NCI-H345 (cell line): Measurements from ENCODE around the gene WFDC1.
A peak's percentile ranks its signal among the peaks of the same experiment; 100 is the strongest.

Experiments used
- DNase-seq: peaks from one replicate; lab custom pipeline; 2025; lab: John Stamatoyannopoulos, UW

WFDC1 gene

GRCh38 chr16:84302111-84302954 lies 7.7 kb downstream of the WFDC1 start:
- no peak for DNase-seq

DNA sequence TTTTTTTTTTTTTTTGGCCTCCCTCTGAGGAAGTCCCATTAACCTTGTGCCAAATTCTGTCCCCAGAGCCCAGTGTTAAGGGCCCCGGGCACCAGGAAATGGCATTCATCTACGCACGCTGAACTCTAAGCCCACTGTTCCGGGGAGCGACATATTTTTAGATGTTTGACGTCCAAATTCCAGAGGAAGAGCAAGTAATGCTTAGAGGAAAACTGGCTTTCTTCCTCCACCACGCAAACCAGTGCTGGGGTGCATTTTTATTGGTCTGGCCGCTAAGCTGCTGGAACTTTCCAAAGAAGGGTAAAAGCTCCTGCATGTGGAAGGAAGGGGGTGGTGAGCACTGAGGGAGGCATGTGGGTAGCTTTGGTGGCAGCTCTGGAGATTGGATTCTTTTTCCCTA lies 8.3 kb downstream of the WFDC1 start:
- DNase-seq: no peak

GRCh38 chr16:84303516-84303915 lies 8.8 kb downstream of the WFDC1 start:
- no peak for DNase-seq

DNA sequence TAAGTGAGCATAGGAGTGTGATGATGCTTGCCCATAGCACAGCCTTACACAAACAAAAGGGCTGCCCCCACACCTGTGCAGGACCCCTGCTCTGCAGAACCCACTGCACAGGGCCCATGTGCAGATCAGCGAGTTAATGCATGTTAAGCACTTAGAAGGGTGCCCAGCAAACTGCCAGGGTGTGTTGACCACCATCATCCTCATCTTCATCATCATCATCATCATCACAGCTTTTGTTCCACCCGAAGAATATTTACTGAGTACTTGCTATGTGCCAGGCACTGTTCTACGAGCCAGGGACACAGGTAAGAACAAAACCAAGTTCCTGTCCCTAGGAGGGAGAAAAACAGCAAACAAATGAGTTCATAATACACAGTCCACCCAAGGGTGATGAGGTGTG lies 11.9 kb downstream of the WFDC1 start:
- no peak for DNase-seq

GRCh38 chr16:84307209-84307954 lies 12.7 kb downstream of the WFDC1 start:
- DNase-seq: no peak

DNA sequence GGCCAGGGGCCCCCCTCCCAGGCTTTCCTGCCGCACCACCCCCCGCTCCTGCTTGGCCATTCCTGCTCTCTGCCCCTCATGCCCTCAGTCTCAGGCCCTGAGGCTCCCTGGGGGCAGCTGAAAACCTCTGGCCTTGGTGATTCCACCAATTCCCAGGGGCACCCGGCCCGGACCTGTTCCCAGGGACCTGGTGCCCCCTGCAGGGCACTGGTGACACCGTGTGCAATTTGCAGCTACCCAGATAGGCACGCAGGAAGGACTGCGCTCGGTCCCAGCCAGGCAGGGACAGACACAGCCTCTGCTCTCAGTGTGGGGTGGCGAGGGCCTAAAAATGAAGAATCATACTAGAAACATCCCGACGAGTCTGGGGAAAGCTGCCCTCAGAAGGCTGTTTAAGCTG lies 13.4 kb downstream of the WFDC1 start:
- DNase-seq: peak; percentile 19

DNA sequence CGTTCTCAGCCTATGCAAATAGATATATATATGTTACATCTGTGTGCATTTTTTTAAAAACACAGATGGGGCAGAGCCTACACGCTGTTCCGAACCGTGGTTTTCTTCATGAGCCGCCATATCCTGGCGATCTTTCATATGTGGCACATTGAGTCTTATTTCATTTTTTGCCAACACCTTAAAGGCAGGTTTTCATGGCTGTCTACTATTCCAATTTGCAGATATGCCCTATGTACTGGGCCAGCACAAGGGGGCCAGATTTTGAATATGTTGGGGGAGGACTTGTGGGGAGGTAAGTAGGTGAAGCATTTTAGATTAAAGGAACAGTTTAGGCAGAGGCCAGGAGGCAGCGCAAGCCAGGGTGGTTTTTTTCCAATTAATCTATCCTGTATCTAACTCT lies 16.0 kb downstream of the WFDC1 start:
- DNase-seq: no peak

- peak; percentile 68 for DNase-seq
Measured at GRCh38 chr16:84312783-84313382, 18.2 kb downstream of the WFDC1 start.

- DNase-seq: no peak
Measured at GRCh38 chr16:84313921-84314320, 19.2 kb downstream of the WFDC1 start.

DNA sequence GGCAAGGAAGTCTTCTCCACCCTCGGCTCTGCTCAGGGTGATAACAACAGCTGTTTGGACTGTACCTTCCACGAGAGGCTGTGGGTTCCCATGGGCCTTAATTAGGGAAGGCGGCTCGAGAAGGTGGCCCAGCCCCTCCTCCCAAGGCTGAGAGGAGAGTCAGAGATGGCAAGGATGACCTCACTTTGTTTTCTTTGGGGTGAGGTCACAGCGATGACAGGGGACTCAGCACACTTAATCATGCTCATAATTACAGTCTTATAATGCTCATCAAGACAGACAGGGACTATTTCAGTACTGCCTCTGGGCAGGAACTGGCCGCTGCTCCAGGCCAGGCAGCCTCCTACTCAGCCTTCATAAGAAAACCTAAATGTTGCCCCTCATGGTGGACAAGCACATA lies 19.7 kb downstream of the WFDC1 start:
- no peak for DNase-seq

- DNase-seq: no peak
Measured at GRCh38 chr16:84314814-84315213, 20.1 kb downstream of the WFDC1 start.

- no peak for DNase-seq
Measured at GRCh38 chr16:84315422-84315821, 20.7 kb downstream of the WFDC1 start.

- DNase-seq: no peak
Measured at GRCh38 chr16:84318091-84318975, 23.7 kb downstream of the WFDC1 start.

- DNase-seq: no peak
Measured at GRCh38 chr16:84319146-84319760, 24.6 kb downstream of the WFDC1 start.

DNA sequence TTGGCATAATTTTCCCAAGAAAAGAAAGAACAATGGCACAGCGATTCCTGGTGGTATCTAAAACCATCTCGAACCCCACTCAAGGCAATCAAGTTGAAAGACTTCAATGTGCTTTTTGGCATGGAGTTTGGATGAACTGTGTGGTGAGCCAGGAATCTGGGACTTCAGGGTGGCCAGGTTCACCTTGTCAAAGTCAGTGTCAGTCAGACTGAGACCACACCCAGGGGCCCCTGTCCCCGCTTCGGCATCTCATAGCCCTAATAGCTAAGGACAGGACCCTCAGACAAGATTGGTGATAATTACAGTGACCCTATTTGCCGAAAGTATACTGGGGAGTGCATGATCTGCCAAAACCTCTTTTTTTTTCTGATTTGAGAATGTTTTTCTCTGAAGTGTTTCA lies 25.8 kb downstream of the WFDC1 start:
- DNase-seq: no peak

GRCh38 chr16:84321932-84322331 lies 27.3 kb downstream of the WFDC1 start:
- no peak for DNase-seq

DNA sequence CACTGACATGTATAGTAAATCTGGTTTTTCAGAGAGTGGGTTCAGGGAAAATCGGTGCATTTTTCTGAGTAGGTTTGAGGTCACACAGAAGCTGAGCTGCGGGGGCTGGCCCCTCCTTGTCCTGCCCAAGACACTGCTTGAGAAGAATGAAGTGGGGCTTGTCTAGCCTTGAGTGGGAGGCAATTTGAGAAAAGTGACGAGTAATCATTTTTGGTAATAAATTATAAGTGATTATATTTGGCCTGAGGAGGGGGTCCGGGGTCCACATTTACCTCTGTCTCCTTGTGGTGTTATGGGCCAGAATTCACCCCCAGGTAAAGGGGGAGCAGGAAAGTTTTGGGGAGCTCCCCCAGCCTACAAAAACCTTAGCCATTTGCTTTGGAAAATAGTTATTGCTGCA lies 28.1 kb downstream of the WFDC1 start:
- no peak for DNase-seq

- no peak for DNase-seq
Measured at GRCh38 chr16:84323606-84324005, 28.9 kb downstream of the WFDC1 start.

DNA sequence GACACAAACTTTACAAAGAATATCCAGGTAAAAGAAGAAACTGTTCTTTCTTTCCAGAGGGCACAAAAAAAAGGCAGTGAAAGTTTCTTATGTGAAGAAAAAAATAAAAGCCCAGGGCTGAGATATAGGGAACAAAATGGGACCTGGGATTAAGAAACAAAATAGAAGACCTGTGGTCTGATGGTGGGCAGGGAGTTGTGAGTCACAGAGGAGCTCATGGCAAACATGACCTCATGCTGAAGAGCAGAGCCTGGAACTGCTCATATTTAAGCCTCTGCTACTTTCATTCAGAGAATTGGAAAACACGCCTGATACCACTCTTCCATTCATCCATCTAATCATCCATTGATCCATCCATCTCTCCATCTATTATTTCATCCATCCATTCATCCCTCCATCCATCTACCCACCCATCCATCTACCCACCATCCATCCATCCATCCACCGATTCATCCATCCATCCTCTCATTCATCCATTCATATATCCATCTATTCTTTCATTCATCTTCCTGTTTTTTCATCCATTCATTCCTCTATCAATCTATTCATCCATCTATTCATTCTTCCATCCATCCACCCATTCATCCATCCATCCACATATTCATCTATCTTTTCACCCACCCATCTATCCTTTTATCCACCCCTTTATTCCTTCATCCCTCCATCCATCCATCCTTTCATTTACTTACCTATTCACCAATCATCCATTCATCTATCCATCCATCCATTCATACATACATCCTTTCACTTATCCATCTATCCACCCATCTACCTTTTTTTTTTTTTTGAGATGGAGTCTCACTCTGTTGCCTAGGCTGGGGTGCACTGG lies 30.0 kb downstream of the WFDC1 start:
- DNase-seq: no peak

GRCh38 chr16:84326545-84326944 lies 31.9 kb downstream of the WFDC1 start:
- DNase-seq: no peak
